Activated naive CD8-positive, alpha-beta T cell treated with anti-CD3 and anti-CD28 coated beads, Interleukin-2, amount 50 U/mL, for 16 hours (primary cell): ENCODE measurements around the gene DDX17.
A peak's percentile ranks its signal among the peaks of the same experiment; 100 is the strongest.

Experiments used
- DNase-seq: peaks from one replicate; pipeline ENCODE4 v3.0.0-alpha.2; 2020; ENCODE audit warnings: low read depth, low spot score

Gene DDX17

DNA sequence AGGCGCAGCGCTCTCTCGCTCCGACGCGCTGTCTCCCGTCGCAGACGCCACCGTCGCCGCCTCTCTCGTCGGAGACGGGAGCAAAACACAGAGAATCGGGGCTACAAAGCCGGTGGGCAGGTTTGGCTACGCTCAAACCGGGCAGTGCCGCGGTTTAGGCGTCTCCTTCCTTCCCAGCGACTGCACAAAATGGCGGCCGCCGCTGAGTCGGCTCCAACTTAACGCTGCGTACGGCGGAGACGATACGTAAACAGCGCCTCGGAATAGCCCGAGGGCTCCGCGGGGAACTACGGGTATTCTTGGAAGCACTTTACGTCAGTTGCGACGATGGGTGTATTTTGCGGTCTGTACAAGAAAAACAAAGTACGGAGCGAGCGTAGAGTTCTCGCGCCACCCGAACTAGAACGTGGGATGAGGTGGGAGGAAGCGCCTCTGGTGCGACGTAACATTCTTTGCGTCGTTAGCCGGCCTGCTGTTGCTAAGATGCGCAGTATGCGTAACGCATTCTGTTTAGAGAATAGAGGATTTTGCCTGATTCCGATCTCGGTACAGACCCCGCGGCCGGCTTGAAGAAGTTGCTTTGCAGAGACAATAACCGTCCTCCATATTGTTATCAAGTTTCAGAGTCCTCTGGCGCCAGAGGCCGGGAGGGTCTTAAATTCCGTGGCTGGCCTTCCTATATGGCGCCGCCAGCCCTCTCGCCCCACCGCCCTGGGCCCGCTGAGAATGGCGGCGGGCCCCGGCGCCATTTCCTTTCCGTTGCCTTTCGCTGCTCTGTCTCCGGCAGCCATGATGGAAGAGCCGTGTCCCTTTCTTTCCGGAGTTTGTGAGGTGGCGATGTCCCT lies at the start of gene DDX17:
TSS of gene DDX17 (minus strand) at position 194 of the 845 bp plus-strand sequence.
- peak; percentile 86 for DNase-seq

- DNase-seq, result no peak
These were observed 48.2 kb upstream of the DDX17 start for GRCh38 chr22:38554281-38554680.

- no peak for DNase-seq
These were observed 43.2 kb upstream of the DDX17 start for GRCh38 chr22:38549101-38549894.

GRCh38 chr22:38540701-38541100 lies 34.6 kb upstream of the DDX17 start:
- DNase-seq, result no peak

GRCh38 chr22:38531251-38531938 lies 25.3 kb upstream of the DDX17 start:
- no peak for DNase-seq

GRCh38 chr22:38524429-38524828 lies 18.3 kb upstream of the DDX17 start:
- no peak for DNase-seq

GRCh38 chr22:38523479-38523878 lies 17.4 kb upstream of the DDX17 start:
- DNase-seq, result no peak

DNA sequence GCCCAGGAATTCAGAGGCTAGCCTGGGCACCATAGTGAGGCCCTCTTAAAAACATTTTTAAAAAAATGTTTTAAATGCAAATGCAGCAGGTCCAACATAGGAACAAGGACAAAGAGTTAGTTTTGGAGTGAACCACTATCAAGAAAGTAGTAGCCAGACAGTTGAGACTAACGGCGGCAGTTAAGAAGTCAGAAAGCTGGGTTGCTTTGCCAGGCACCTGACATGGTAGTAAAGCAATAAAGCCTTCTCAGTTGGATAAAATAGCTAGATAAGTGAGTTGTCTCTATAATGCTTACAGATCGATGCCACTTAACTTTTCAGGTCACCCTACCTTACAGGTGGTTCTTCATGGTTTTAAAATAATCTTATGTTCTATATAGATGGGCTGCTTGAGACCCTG lies 16.9 kb upstream of the DDX17 start:
- no peak for DNase-seq

GRCh38 chr22:38519453-38520250 lies 13.5 kb upstream of the DDX17 start:
- DNase-seq, result no peak

GRCh38 chr22:38518620-38519019 lies 12.5 kb upstream of the DDX17 start:
- DNase-seq, result no peak

DNA sequence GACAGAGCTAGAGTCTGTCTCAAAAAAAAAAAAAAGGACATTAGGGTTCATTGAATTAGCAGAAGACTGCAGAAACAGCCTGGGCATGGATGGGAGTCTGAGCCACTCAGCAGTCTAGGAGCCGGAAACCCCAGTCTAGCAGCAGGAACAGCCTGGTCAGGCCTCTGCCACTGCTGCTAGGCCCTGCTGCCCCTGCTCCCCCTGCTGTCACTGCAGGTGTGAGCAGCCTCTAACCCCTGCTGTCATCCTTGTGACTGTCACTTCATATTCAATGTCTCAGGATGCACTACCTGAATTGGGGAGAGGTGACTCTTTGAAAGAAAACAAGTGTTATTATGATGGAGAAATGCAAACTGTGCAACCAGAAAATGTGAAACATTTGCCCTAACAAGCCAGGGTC lies 7.0 kb upstream of the DDX17 start:
- no peak for DNase-seq

DNA sequence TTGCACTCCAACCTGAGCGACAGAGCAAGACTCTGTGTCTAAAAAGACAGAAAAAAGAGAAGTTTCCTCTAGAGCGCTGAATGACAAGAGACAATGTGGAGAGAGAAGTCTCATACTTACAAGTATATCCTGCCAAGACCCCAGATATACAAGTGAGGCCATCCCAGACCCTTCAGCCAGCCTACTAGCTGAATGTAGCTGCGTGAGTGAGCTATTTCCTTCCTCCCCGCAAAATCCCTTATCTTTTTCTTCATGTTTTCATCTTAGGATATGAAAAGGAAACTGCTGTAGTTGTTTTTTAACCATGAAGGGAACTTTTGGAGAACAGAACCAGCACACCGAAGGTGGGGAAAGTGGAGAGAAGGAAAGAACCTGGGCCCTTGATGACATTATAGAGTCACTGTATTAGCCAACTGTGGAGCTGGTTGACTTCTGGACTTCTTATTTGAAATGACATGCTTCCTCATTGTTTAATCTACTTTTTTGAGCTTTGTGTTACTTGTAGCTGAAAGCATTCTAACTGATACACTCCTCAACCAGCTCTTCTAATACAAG lies 4.4 kb upstream of the DDX17 start:
- no peak for DNase-seq

- peak; percentile 24 for DNase-seq
These were observed 482 bp downstream of the DDX17 start for GRCh38 chr22:38505541-38506117.

GRCh38 chr22:38504731-38505540 lies 1.2 kb downstream of the DDX17 start:
- DNase-seq, result peak; percentile 26

DNA sequence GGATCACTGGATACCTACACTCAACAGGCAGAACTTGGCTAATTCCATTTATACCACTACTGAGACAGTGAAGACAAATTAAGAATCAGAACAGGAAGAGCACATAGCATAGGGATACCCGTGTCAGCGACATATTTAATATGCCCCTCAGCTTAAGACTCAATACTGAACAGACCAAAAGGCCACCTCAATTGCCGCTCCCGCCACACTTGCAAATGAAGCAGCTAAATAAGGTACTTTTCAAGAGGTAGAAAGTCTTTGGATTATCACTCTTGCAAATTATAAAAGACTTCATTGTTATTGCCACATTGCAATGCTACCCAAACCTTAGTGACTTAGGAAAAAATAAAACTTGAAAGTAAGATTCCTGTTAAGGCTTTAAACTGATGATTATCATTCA lies 3.1 kb downstream of the DDX17 start:
- no peak for DNase-seq

DNA sequence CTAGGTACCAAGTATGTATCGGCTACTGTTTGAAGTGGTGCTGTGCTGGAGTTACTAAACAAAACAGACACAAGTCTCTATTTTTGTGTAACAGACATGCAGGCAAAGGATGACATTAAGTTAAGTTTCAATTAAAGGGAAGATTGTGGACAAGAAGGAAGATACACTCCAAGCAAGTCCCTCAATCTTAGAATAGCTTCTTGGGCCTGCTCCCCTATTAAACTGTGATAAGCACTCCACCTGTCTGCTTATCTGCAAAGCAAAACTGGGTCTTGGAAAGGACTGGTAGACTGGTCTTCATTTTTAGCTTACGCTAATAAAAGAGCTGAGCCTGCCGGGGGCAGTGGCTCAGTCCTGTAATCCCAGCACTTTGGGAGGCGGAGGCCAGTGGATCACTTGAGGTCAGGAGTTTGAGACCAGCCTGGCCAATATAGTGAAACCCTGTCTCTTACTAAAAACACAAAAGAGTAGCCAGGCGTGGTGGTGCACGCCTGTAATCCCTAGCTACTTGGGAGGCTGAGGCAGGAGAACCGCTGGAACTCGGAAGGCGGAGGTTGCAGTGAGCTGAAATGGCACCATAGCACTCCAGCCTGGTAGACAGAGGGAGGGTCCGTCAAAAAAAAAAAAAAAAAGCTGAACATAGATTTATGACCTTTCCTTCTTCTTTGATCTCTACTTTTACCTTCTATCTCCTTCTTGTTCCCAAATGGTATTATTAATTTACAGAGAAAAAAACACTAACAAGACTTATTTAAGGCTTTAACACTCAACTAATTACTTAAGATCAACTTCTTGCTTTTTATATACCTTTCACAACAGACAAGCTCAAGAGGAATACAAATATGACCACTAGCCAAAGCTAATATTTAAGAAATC lies 4.1 kb downstream of the DDX17 start:
- no peak for DNase-seq

DNA sequence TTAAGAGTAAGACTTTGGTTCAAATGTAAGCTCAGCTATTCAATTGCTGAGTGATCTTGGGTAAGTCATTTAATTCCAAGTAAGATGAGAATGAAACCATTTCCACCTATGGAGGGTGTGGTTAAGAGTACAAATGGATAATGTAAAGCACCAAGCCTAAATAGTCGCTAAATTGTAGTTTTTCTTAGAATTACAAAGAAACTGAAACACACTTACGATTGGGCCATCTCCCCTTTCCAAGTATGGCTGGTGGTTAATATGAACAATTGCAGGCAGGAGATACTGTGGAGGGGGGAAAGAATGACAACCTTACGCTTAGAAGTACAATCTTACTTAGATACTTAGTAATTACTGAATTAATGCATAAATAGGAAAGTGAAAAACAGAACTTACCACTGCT lies 8.2 kb downstream of the DDX17 start:
- no peak for DNase-seq

- no peak for DNase-seq
These were observed 11.2 kb downstream of the DDX17 start for GRCh38 chr22:38494939-38495338.

DNA sequence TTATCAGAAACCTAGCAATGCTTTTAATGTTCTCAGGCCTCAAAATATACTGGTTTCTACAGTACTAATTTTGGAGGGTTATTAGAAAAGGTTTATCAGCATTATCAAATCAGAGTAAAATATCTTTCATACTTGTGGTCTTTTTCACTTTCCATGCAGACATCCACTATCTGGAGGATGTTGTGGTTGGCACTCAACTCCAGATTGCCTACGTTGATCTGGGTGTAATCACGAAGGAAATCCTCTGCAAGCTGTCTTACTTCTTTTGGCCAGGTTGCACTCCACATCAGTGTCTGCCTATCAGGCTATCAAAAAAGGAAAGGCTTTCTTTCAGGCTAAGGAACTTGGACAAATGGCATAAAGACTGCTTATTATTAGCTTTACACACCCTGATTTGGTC lies 11.6 kb downstream of the DDX17 start:
- DNase-seq, result no peak
